BLaER1 treated with 17β-estradiol and CSF1 and Interleukin-3, amounts not matched to agents 10 nM and 100 nM (cell line): ENCODE data around the gene PDIA5.

ENCODE experiments used
- H3K27ac ChIP-seq, 11 experiments: shearing (Covaris generic); formaldehyde crosslinking; 2 replicates each; pipeline ENCODE4 v1.8.1; 2022
- H3K27me3 ChIP-seq, 11 experiments: shearing (Covaris generic); formaldehyde crosslinking; 2 replicates each; pipeline ENCODE4 v1.8.1; 2022
- H3K36me3 ChIP-seq, 11 experiments: shearing (Covaris generic); formaldehyde crosslinking; 2 replicates each; pipeline ENCODE4 v1.8.1; 2022
- H3K4me1 ChIP-seq, 10 experiments: shearing (Covaris generic); formaldehyde crosslinking; 2 replicates each; pipeline ENCODE4 v1.8.1; 2022
- H3K4me2 ChIP-seq, 11 experiments: shearing (Covaris generic); formaldehyde crosslinking; 2 replicates each; pipeline ENCODE4 v1.8.1; 2022
- H3K4me3 ChIP-seq, 10 experiments: shearing (Covaris generic); formaldehyde crosslinking; 2 replicates each; pipeline ENCODE4 v1.8.1; 2022
- H3K9ac ChIP-seq, 11 experiments: shearing (Covaris generic); formaldehyde crosslinking; 2 replicates each; pipeline ENCODE4 v1.8.1; 2022
- H3K9me3 ChIP-seq, 11 experiments: shearing (Covaris generic); formaldehyde crosslinking; replicated peaks in 1 of 11; 2 replicates each; pipeline ENCODE4 v1.8.1; 2022
- H4K20me1 ChIP-seq, 11 experiments: shearing (Covaris generic); formaldehyde crosslinking; 2 replicates each; pipeline ENCODE4 v1.8.1; 2022
- Cebpa-rat ChIP-seq, 11 experiments: shearing (Covaris generic); IDR thresholded peaks; 2 replicates each; pipeline ENCODE4 v1.8.1; 2022

Gene PDIA5

GRCh38 chr3:123201557-123202427 lies 135.0 kb downstream of the PDIA5 start, which contains the start of gene SEC22A:
TSS of gene SEC22A (plus strand) at chr3:123201943. CDS start at chr3:123209218, 7,275 bp downstream.
- peak within 1 kb of the TSS; percentile 81 to 98 (median 92) for H3K4me3 ChIP-seq
- no peak for TF ChIP-seq Cebpa-rat (IDR thresholded peaks at IDR 0.05)

DNA sequence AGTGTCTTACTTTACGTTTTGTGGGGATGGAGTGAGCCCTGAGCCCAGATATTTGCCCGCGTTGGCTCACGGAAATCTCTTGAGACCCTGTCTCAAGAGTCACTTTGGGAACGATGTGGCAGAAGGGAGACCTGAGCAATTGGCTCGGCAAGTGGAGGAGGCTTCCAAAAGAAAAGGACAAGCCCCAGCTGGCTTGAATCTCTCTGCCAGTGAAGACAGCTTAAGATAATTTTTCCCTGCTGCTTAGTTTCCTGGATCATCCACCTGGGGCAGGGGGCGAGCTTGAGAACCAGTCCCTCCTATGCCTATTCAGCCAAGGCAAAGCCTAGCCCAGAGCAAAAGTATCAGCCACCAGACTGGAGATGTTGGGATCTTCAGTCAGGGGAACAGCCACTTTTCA lies 135.6 kb downstream of the PDIA5 start:
- Histone ChIP-seq H3K4me3 (peak overlapping the region; percentile 81 to 98 (median 92)), H3K4me1 (peaks cover 12 to 19% (median 17%) of the 10 kb centered on the region in 10 experiments), H3K9ac (peak overlapping the region; percentile 77 to 90 (median 86)), H3K36me3 (peaks cover 0 to 12% (median 0%) of the 10 kb centered on the region in 11 experiments; a peak in 2 of 22 replicates), H4K20me1 (peaks cover 0 to 11% (median 0%) of the 10 kb centered on the region in 11 experiments; a peak in 4 of 22 replicates), H3K27ac (peak overlapping the region; percentile 65 to 81 (median 73); a peak in 20 of 22 replicates), H3K4me2 (peak overlapping the region; percentile 82 to 98 (median 95)), H3K9me3 (peaks cover 7 to 22% (median 18%) of the 10 kb centered on the region in 11 experiments; a peak in 19 of 22 replicates), H3K27me3 (no peaks in the 10 kb centered on the region)
- no peak for TF ChIP-seq Cebpa-rat (IDR thresholded peaks at IDR 0.05)

More at GRCh38 chr3:123201557-123202427, 135.0 kb downstream of the PDIA5 start, which contains the start of gene SEC22A:
- Histone ChIP-seq H3K4me1 (peaks cover 12 to 19% (median 17%) of the 10 kb centered on the region in 10 experiments), H3K36me3 (peaks cover 0 to 9% (median 0%) of the 10 kb centered on the region in 11 experiments; a peak in 2 of 22 replicates), H3K27me3 (no peaks in the 10 kb centered on the region), H4K20me1 (peaks cover 0 to 9% (median 0%) of the 10 kb centered on the region in 11 experiments; a peak in 4 of 22 replicates), H3K9ac (peak within 1 kb of the TSS; percentile 77 to 90 (median 86)), H3K4me2 (peak within 1 kb of the TSS; percentile 82 to 98 (median 95)), H3K9me3 (peaks cover 7 to 26% (median 23%) of the 10 kb centered on the region in 11 experiments; a peak in 20 of 22 replicates), H3K27ac (peak within 1 kb of the TSS; percentile 65 to 81 (median 73))
